Stimulated activated CD4-positive, alpha-beta T cell treated with anti-CD3 and anti-CD28 coated beads, Interleukin-15, amount 100 ng/mL, for 1 hour (primary cell): ENCODE measurements around the gene MAT1A.

Source experiments
- DNase-seq, 2 donors: peaks; one replicate each; pipeline ENCODE4 v3.0.0-alpha.2; 2020; ENCODE audit warnings: low read depth in 1 of 2, low spot score in 1 of 2

The MAT1A gene

DNA sequence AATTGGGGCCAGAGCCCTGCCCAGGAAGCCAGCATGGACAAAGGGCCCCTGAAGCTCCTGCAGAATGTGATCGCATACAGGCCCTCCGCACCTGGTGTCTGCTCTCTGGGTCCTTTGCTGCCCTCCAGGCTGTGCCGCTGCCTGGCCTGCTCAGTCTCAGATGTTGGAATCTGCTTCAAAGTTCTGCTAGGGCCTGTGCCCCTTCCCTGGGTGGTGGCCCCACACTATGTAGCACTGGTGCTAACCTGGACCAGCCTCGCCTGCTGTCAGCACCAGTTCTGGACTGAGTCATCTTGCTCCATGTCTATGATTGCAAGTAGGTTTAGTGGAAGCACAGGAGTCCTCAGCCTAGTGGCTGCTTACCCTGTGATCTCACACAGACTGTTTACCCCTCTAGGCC is 6.3 kb downstream of the MAT1A start:
- DNase-seq, result no peak

DNA sequence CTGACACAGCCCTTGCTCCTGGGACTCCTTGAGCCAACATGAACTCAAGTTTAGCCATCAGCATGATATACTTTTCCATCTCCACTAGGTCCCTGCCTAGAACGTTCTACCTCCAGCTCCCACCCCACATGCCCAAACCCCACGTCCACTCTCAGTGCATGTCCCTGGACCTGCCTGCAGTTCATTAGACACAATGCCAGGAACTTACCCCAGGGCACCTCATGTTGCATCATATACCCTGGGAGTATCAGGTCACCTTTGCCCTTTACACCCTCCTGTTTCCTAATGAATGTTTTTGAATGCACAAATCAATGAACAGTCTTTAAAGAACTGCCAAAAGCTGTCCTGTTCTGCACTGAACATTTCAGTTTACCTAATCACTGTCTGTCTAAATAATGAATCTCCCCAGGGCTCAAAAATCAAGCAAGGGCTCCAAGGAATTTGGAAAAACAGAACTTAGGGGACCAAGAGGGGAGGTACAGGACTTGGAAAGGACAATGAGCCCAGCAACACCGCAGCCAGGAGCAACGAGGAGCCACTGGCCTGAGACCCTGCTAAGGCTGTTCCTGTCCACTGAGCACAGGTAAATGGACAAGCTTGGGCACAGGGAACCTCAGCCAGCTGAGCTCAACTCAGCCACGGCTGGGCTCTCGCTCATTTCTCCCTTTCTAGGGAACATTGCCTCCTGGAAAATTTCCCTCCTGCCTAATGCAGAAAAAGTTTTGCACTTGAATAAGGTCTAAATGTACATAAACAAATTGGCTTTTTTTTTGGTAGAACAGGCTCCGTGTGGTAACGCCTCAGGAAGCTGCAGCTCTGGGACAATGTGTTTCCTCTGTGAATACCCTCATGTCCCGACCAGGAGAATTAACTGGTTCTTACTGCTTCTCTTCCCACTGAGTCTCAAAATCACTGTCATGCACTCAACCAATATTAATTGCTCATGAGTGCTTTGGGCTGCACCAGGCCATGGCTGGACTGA is 7.4 kb downstream of the MAT1A start:
- no peak for DNase-seq

DNA sequence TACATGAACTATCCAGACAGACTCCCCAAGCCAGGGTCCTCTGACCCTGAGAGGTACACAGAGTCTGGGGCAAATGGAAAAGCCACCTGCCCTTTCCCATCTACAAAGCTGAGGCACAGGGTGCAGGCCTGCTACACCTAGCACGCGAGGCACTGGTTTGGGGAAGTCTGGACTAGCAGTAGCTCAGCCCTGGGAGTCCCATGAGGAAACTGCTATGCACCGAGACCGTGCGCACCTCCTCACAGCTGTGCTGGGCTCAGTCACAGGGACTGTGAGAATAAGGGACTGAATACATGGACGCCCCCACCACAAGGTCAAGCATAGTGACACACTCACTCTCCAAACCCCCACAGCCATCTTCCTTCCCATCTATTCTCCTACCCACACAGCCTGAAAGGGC is 8.2 kb downstream of the MAT1A start:
- no peak for DNase-seq

DNA sequence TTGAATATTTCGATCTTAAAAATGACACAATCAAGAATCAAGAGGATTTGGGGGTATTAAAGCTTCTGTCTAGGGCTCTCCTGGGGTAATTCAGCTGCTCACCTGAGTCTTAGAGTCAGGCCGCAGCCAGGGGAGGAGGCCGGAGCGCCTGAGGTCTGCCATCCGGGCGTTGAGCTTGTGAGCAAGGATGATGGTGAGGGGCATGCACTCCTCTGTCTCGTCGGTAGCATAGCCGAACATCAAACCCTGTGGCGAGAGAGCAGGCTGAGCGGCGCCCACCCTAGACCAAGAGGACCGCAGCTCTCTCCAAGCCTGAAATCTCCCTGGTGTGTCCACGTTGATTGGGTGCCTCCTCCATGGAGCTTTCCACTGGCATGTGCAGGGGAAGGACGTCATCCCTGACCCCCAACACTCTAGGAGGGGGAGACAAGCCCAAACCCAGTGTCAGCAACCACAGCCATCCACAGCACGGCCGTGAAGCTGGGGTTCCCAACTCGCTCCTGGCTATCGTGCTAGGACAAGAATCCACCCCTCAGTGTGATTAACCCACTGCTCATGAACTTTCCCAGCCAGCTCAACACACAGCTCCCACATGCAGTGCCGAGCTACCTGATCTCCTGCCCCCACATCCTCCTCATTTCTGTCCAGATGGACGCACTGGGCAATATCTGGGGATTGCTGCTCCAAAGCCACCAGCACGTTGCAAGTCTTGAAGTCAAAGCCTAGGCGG is 9.2 kb downstream of the MAT1A start:
- DNase-seq, result no peak

DNA sequence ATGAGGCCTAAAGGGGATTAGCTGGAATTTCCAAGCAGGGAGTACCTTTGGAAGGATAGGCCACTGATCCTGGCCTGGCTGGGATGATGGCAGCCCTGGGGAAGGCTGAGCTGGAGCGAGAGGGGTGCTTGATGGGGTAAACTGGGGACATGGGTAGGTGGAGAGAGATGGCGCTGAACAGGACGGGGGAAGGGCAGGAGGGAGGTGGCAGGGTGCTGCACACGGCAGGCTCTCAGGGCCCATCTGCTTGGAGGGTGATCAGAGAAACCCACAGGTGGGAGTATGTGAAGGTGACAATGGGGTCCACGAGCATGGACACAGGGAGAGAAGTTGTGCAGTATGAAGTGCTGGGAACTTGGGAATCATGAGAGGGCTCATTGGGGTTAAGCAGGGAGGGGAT is 10.3 kb downstream of the MAT1A start:
- DNase-seq, result no peak

DNA sequence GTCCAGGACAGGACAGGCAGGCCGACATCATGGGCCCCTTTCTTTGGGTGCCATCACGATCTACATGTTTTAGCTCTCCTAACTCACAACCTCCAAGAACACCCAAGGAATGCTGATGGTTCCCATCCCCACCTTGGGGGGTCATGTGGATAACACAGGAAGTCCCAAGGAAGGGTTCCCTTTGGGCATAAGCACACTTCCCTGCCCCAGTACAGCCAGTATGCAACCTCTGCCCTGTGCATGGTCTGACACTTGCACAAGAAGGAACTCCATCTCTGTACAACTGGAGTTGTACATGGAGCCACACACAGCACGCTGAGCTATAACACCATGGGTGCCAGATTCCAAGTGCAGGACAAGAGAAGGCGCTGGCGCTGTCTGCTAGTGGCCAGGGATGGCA is 11.0 kb downstream of the MAT1A start:
- DNase-seq, result no peak

DNA sequence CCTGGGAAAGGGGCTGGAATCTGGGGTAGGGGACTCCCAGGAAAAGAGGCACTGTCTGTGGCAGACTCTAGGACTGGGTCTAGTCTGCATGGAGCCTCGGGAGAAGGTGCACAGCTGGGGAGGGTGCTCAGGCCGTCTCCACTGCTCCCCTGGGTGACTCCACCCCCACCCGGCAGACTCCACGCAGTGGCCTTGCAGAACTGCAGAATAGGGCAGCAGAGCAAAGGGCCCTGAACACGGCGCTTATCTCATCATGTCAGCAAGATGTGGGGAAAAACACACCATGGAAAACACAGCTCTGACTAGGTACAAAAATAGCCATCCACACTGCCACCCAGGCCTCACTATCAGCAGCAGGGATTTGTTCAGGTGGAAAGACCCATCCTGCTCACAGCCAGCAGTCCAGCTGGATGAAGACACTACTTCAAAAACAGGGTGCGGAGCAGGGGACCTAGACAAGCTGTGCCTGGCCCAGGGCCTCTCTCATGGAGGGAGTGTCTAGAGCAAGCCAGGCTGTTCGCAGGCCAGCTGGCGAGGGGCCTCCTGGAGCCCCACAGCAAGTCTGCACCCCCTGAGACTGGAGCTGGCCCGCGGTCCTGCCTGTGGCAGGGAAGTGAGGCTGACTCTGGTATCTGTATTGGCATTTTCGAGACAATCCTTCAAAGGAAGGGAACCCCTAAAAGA is 11.7 kb downstream of the MAT1A start:
- no peak for DNase-seq

DNA sequence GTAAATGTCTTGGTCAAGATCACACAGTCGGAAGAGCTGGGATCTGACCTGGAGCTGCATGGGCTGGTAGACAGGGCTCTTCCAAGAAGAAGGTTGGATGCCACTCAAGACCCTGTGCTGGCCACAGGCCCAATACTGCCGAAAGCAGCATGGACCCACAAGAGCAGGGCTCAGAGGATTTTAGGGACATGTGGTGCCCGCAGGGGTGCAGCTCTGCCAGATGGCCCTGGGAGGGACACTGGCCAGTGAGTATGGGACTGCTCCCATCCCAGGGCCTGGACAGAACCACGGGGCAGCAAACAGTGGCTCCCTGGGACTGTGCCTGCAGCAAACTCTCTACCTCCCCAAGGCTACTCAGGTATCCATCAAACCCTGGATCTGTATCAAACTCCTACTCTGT is 12.4 kb downstream of the MAT1A start:
- no peak for DNase-seq

DNA sequence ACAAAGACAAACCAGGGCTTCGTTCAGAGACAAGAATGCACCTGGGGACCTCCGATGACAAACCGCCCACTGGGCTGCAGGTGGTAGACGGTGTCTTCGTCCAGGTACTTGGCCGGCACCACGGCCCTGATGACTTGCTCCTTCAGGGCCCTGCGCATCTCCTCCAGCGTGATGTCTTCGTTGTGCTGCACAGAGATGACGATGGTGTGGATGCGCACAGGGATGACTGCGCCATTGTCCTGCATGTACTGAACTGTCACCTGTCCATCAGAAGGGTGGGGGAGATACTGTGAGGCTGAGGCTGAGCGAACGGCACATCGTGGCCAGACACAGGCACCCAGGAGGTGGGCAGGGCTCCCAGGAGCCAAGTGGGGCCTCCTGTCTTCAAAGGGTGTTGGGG is 13.1 kb downstream of the MAT1A start:
- no peak for DNase-seq

DNA sequence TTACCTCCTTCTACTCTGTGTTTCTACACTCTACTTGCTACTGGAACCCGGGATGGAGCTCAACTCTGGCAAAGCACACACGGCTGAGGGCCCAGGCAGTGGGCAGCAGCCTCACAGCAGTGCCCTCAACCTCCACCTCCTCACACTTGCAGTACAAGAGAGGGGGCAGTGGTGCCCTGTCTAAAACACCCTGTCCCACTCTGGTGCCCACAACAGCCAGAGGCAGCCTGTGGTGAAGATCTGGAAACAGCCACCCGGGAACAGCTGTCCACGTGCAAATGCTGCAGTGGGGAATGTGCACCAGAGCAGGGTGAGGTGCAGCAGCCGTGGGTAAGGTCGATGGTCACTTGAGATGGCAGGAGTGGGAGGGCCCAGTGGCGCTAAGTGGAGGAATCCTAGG is 13.7 kb downstream of the MAT1A start:
- DNase-seq, result no peak

DNA sequence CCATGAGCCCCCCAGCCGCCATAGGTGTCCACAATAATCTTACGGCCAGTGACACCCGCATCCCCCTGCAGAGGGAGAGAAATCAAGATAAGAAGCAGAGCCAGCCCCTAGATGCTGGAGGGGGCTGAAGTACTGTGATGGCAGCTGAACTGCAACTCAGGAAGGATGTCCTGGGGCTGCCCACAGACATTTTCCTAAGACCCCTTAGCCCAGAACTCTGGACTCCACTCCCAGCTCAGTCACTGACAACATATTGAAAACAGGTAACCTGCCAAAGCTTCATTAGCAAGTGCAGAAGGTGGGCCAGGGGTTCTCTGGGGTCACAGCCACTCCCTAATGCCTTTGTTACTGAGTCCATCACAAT is 14.3 kb downstream of the MAT1A start:
- no peak for DNase-seq

DNA sequence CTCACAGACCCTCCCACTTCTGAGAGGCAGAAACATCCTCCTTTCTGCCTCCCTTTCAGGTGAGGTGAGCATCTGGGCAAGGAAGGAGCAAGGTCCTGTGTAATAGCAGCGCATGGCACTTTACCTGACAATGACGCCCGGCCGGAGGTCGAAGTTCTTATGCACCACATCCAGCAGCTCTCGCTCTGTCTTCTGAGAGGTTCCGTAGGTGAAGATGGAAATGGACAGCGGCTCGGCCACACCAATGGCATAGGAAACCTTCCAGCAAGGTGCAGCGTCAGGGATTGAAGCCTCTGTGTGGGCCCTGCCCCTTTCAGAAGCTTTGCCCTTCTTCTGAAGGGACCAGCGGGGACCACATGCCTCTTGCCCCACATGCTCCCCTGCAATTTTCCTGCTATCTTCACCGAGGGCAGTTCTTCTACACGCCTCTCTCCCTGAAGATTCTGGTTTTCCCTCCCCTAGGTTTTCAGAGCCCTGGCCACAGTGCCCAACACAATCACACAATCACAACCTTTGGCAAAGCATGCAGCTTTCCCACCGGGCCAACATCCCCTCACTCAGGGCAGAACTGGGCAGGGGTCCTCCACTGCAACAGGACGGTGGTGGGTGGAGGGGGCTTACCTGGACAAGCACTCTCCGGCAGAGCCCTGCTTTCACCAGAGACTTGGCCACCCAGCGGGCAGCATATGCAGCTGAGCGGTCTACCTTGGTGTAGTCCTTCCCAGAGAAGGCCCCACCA is 14.9 kb downstream of the MAT1A start:
- DNase-seq, result no peak

DNA sequence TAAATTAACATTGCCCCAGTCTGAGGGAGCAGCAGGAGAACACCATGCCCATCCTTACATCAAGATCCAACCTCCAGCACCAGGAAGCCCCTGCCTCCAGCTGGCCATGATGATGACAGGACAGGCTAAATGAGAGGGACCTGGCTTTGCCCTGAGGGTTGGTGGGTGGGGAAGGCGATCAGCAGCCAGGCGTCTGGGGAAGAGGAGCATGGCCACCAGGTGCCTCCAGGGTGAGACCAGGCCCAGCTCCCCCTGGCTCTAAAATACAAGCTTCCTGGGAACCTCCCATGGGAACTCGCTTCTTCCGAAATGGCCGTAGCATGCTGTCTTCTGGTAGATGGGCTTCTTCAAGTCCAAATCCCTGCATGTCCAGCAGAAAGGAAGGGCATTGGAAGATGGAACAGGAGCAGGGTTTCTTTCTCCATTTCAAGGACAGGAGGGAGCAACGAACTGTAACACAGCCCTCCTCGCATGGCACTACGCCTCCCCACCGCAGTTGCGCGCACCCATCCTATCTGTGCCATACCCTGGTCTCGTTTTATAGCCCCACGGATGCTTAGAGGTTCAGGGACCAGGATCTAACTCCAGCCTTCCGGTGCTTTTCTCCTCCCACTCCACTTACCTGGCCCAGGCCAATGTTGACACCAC is 15.8 kb downstream of the MAT1A start:
- no peak for DNase-seq

DNA sequence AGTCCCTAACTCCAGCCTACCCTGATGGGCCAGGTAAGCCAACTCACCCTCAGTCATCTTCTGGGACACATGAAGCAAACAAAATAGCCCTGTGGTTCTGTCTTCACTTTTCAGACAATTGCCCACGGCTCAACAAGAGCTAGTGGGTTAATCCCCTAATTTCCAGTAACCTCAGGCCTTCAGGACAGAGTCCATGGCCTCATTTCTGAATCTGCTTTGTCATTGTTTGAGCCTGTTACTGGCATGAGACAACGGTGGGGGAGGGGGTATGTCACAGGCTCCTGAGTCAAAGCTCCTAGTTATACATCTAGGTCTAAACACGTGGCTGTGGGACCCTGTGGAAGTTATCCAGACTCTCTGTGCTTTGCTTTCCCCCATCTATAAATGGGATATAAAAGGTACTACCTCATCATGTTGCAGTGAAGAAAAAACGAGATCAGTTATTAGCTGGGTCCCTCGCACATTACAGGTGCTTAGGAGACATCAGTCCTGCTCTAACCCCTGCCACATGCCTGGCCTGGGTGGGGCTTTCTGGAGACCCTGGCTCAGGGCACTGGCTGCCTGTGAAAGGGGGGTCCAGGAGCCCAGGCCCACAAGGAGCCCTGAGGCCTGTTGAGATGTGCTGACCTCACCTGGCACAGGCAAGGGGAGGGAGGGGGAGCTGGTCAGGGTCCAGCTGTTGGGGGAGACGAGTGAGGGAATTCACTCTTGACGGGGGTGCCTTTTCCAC is 16.5 kb downstream of the MAT1A start:
- no peak for DNase-seq

DNA sequence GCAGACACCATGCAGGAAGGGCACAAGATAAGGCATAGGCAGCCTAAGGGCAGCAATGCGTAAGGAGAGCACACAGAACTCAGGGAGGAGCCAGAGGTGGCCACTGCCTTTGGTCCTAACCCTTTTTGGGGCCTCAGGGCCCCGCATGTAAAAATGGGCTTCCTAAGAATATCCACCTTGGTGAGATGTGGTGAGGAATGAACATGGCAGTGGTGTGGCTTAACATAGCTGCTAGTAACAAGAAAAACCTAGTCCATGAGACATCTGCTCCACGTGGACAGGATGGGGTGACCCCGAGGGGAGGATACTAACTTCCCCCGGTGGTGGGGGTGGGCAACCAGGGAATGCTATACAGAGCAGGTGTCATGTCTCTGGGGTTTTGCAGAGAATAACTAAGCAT is 18.0 kb downstream of the MAT1A start:
- DNase-seq, result no peak

DNA sequence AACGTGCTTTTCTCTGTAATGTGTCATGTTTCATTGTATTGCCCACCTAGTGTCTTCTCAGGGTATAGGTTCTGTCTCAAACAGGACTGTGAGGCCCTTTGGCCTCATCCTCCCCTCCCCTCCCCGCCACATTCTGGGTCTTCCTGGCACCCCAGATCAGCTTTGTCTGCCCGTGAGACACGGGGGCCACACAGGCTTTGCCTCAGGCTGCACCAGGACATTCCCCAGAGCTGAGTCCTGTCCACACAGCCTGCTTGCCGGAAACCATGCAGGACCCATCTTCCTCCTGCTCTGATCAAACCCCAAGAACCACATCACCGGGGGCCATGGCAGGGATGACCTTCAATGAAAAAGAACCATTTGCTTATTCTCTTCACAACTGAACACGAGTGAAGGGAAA is 18.6 kb downstream of the MAT1A start:
- DNase-seq, result no peak

DNA sequence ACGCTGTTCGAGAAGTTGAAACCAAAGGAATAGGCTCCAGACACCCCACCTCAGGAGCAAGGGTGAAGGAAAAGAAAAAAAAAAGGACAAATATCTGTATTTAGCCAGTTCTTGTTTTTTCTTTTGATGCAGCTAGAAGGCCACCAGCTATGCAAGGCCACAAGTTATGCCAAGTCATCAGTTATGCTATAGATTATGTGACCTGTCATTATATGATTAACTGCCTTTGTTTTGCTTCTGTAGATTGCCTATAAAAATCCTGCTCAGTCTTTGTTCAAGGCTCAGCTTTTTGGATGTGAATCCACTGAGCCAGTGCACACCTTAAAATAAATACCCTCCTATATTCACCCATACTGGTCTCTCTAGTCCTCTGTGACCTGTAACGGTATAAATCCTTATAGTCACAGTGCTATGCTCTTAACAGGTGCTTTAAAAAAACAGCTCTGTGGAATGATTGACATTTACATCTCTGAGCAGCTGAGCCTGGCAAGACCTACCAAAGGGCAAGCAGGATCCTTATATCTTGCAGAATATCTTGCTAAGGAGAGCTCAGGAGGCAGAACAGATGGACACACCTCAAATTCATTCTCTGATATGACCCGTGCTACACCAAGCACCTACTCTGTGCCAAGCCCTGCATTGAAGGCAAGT is 20.4 kb downstream of the MAT1A start:
- no peak for DNase-seq

DNA sequence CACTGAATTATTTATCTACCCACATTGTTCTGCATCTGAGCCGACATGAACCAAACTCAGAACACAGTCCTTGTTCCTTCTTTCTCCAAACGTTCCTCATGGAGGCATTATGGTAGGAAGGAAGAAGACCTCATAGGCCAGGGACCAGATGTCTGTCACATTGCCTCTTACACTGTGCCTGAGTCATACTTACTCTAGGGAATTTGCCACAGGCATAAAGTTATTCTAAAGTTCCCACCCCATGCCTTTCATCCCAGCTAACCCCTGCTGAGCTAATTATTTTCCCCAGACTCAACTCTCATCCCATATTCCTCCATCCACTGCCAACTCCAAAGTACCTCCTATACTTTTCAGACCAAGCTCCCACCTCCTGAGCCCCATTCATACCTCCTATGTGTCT is 21.2 kb downstream of the MAT1A start:
- DNase-seq, result no peak

DNA sequence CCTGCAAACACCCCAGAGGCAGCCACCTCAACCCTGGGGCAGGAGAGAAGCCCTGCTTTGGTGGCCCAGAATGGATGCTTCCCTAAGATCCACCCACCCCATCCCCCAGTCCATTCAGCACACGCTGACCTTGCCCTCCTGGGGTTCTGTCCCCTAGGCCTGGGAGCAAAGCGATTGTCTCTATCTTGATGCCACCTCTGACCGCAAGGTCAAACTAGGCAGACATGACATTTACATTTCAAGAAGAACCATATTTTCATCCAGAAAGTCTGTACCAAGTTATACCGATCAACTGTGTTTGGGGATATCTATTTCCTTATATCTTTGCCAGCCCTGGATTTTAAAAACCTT is 23.0 kb downstream of the MAT1A start:
- DNase-seq, result no peak
